HEK293 (cell line): ENCODE measurements around the gene PHC3.

Experiments used
- CTCF ChIP-seq: fragments of 450-650 bp; formaldehyde crosslinking; IDR thresholded peaks from 2 replicates; pipeline ENCODE4 v1.5.1; 2016; ENCODE audit warnings: missing biosample characterization, missing genetic modification characterization
- REST ChIP-seq: fragments of 450-650 bp; formaldehyde crosslinking; IDR thresholded peaks from 2 replicates; pipeline ENCODE4 v1.5.1; 2016; ENCODE audit warnings: missing biosample characterization, missing genetic modification characterization
- SP7 ChIP-seq: fragments of 450-650 bp; formaldehyde crosslinking; IDR thresholded peaks from 2 replicates; pipeline ENCODE4 v1.5.1; 2016; ENCODE audit warnings: missing biosample characterization, missing genetic modification characterization
- TCF7L2 ChIP-seq: IDR thresholded peaks from 2 replicates; pipeline ENCODE4 v1.6.1; 2011; ENCODE audit warnings: low read depth, mild to moderate bottlenecking, inconsistent platforms, low read length, moderate library complexity, borderline replicate concordance
- ZNF114 ChIP-seq: fragments of 450-650 bp; formaldehyde crosslinking; IDR thresholded peaks from 2 replicates; pipeline ENCODE4 v1.5.0; 2017; ENCODE audit warnings: missing biosample characterization, missing genetic modification characterization
- ZNF140 ChIP-seq: fragments of 450-650 bp; formaldehyde crosslinking; IDR thresholded peaks from 2 replicates; pipeline ENCODE4 v1.5.1; 2016; ENCODE audit warnings: missing biosample characterization, missing genetic modification characterization
- ZNF274 ChIP-seq, 2 experiments: fragments of 200-500 bp in 1 of 2; fragments of 450-650 bp in 1 of 2; sonication (Bioruptor generic) in 1 of 2; formaldehyde crosslinking in 1 of 2; IDR thresholded peaks; 2 replicates each; pipeline versions ENCODE4 v1.5.1 to v1.6.1; 2014 to 2016; ENCODE audit warnings: borderline replicate concordance in 1 of 2, inconsistent platforms in 1 of 2, low read length in 1 of 2, missing biosample characterization in 1 of 2, missing genetic modification characterization in 1 of 2
- ZNF645 ChIP-seq: fragments of 450-650 bp; formaldehyde crosslinking; IDR thresholded peaks from 2 replicates; pipeline ENCODE4; 2016; ENCODE audit warnings: missing biosample characterization, missing genetic modification characterization
- ZNF704 ChIP-seq: fragments of 450-650 bp; formaldehyde crosslinking; IDR thresholded peaks from 2 replicates; pipeline ENCODE4 v1.5.1; 2016; ENCODE audit warnings: missing biosample characterization, missing genetic modification characterization
- ZNF776 ChIP-seq: fragments of 450-650 bp; formaldehyde crosslinking; IDR thresholded peaks from 2 replicates; pipeline ENCODE4 v1.5.0; 2017; ENCODE audit warnings: missing biosample characterization, missing genetic modification characterization, borderline replicate concordance

GRCh38 chr3:170145278-170145677 is 36.3 kb downstream of the PHC3 start:
- TF ChIP-seq ZNF140 = no peak
- no peak for TF ChIP-seq REST (tag by site-specific recombination)
- no peak for TF ChIP-seq CTCF
- TF ChIP-seq ZNF114 = no peak
- TF ChIP-seq ZNF645 (tag by site-specific recombination) = no peak
- TF ChIP-seq SP7 (tag by site-specific recombination) = no peak
- TF ChIP-seq ZNF274 (IDR thresholded peaks at IDR 0.05; ENCODE audit: low read length) = no peak
- no peak for TF ChIP-seq ZNF274 (tag by site-specific recombination; IDR thresholded peaks at IDR 0.05; ENCODE audit: borderline replicate concordance)
- no peak for TF ChIP-seq TCF7L2
- TF ChIP-seq ZNF776 (tag by site-specific recombination) = no peak
- no peak for TF ChIP-seq ZNF704 (tag by site-specific recombination)
